ENCODE results near the gene EYS.

The EYS gene

DNA sequence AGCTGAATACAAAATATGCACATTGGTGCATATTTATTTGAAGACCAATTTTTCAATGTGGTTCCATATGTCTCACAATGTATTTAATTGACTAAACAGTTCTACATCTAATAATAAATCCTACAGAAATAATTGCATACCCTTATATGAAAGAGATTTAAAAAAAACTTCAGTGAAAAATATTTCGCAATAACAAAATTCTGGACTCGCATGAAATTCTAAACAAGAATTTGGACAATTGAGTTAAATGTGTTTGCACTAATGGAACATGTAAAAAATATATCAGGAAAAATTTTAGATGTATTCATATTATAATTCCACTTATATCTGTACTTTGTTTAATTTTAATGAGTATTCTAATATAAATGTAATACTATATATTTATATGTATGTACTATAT is 1003.1 kb downstream of the EYS start:
- no peak for DNase-seq

GRCh38 chr6:64696053-64696452 is 1011.0 kb downstream of the EYS start:
- no peak for DNase-seq

DNA sequence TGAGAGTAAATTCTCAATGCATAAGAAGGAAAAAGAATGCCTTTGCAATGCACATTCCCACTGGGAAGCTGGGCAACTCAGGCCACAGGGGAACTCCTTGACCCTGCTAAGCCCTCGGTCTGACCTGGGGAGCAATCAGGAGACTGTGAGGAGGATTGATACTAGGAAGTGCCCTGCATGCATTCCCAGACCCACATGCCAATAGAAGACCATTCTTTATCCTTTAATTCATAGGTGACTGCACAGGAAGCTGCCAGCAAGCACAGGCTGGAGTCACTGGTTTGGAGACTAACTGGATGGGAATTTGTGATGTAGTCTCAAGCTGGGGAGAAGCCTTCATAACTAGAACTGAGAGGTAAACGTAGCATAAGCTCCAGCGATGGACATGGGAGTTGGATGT is 1012.7 kb downstream of the EYS start:
- no peak for DNase-seq

DNA sequence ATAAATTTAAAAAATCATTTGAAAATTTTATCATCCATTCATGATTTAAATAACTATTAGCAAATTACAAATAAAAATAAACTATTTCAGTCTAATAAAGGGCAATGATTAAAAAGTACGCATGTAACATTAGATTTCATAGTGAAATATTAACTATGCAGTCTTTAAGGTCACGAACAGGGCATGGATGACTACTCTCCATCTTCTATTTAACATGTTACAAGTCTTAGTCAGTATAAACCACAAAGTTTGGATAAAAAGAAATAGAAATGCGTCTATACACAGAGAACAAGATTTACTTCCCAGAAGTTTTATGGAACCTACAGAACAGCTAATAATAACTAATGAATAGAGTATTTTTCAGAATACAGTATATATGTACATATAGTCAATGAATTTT is 1016.0 kb downstream of the EYS start:
- no peak for DNase-seq

GRCh38 chr6:64685401-64685800 is 1021.6 kb downstream of the EYS start:
- no peak for DNase-seq

- DNase-seq = no peak
Observed at GRCh38 chr6:64683682-64684081, 1023.3 kb downstream of the EYS start.

GRCh38 chr6:64681416-64682160 is 1025.4 kb downstream of the EYS start:
- DNase-seq = no peak

- no peak for DNase-seq
Observed at GRCh38 chr6:64680446-64680845, 1026.6 kb downstream of the EYS start.

DNA sequence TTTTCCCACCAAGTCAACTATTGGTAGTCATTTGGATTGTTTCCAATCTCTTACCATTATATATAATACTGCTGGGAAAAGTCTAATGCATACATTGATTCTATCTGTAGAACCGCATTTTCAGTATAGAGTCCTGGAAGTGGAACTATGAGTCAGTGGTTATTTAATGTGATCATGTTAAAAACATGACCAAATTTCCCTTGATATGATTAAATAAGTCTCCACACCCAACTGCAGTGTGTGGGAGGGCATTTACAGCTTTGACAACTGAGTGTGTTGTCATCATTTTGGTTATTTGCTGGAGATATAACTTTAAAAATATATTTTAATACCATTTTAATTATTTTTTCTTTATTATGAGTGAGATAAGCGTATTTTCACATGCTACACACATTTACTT is 1027.6 kb downstream of the EYS start:
- no peak for DNase-seq

DNA sequence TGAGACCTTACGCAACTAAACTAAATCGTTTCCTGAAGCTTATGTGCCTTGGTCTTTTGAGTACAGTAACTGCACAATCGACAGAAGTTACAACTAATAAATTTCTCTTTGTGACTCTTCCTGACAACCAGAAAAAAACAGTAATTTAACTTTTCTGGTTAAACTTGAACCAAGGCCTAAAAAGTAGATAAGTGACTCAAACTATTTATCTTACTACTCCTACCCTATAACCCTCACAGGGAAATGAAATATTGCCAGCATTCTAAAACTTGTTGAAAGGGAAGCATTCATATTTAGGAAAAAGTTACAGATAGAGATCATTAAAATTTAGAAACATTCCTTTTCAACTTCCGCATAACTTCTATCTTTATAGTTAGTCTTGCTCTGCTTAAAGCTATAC is 1034.4 kb downstream of the EYS start:
- no peak for DNase-seq

DNA sequence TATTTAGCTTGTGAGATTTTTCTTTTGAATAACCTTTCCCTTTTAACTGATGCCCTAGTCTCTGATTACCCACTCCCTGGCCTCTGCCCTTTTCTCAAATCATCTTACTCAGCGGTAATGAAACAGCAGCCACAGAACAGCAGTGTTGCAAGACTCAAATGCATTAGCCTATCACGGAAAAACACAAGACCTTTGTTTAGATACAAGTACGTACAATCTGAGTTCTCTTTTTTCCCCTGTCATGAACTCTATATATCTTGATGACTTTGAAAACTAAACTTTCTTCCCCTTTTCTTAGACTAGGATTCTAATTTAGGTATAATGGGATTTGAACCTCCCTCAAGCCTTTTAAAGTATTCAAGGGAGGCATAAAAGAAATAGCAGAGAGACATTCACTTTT is 1034.9 kb downstream of the EYS start:
- no peak for DNase-seq

GRCh38 chr6:64665137-64665536 is 1041.9 kb downstream of the EYS start:
- DNase-seq = no peak

GRCh38 chr6:64664480-64664879 is 1042.5 kb downstream of the EYS start:
- DNase-seq = no peak

DNA sequence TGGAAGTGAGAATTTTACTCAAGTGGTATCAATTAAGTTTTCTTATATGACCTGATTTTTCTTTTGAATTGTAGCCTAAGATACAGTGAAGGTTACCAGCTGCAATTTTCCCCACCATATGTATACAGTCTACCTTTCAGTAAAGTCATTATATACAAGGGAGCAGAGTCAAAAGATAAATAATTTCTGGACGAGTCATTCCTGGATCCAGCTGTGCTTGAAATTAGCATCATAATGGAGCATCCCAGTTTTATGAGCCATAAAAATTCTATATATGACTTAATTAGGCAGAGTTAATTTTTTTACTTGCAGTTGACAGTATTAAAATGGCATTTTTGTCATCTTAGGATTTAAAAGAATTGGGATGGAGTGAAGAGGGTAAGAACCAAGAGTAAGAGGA is 1063.0 kb downstream of the EYS start:
- no peak for DNase-seq

GRCh38 chr6:64630901-64631300 is 1076.1 kb downstream of the EYS start:
- no peak for DNase-seq

- no peak for DNase-seq
Observed at GRCh38 chr6:64622944-64623343, 1084.1 kb downstream of the EYS start.

DNA sequence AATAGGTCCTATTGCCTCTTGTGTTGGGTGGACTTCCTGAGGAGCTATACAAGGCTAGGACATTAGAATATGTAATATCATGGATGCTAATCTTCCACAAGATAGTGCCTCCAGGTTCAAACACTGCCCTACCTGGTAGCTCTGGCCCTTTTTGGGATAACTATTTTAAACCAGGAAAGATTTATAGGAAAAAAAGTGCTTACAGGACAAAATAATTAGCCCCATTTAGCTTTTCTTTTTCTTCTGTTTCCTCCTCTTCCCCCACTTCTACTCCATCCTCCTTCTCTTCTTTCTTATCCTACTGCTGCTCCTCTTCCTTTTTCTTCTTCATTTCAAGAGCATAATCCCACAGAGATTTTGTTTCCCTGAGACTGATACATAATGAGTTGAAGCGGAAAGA is 1104.0 kb downstream of the EYS start:
- DNase-seq = no peak

GRCh38 chr6:64591676-64592036 is 1115.4 kb downstream of the EYS start:
- no peak for DNase-seq

DNA sequence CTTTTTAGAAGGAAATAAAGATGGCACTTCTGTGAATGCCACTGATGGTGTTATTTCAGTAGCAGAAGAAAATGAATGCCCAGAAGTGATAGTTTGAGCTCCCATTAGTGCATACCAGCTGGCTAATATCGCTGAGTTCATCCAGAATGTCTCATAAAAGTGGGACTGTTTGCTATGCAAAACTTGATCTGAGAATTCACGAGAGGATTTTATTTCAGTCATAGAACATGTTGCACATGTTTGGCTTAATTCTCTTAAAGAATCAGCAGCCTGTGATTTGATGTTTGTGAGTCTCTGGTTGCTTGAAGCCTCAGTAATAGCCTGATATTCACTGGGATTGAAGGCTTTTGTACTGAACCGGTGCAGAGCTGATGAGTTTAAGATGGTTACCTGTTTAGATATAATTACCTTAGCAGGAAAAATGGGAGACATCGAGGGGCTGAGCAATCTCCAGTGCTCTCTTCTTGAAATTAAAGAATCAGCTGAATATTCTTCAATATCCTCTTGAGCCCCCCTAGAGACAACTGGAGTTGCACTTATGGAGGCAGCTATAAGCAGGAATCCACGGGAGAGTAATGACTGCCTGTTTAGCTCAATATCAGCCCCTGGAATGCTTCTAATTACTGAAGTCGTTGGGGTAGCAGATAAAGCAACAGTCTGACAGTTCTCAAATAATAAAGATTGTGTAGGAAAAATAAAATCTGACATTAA is 1115.9 kb downstream of the EYS start:
- DNase-seq = no peak

- no peak for DNase-seq
Observed at GRCh38 chr6:64589961-64590360, 1117.1 kb downstream of the EYS start.

DNA sequence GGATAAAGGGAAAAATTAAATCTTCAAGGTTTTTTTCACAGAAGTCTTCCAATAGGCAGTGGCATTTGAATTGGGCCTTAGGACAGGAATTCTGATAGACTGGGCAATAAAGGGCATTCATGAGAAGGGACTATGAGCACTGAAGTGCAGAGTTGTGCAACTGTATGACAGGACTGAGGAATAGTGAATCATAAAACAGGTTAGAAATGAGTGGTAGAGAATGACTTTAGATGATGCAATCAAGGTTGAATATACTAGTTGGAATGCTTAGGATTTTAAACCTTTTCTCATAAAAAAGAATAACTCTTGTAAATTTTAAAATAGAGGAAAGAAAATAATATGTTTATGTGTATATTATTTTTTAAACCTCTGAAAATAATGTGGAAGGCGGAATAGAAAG is 1126.7 kb downstream of the EYS start:
- DNase-seq = no peak

GRCh38 chr6:64553249-64553786 is 1153.7 kb downstream of the EYS start:
- no peak for DNase-seq

- no peak for DNase-seq
Observed at GRCh38 chr6:64547594-64548268, 1159.3 kb downstream of the EYS start.

DNA sequence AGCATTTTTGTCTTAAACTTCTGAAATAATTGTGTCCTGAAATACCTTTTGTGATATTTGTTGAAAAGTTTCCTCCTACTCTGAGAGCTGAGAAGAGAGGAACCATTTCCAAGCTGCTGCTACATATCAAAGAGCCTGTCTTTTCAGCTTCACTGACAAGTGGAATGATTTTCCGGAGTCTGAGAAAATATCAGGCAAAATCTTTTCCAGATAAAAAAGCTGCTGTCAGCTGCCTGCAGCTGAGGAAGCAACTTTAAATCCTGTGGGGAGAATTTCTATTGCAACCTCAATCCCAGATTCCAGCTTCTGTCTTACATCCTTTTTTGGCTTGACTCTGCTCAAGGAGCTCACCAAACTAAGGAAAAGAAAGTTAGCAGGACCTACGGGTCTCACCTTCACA is 1167.1 kb downstream of the EYS start:
- no peak for DNase-seq

Measured in right forelimb (tissue), 1 donor.